HG02623 (cell line): ENCODE data around the gene TPMT.

ENCODE experiments used
- ATAC-seq: cut with Tn5 transposase; IDR thresholded peaks from one replicate; pipeline ENCODE4 v1.9.1; 2021; ENCODE audit warnings: moderate library complexity; ENCODE audit not compliant: unreplicated experiment

The TPMT gene

DNA sequence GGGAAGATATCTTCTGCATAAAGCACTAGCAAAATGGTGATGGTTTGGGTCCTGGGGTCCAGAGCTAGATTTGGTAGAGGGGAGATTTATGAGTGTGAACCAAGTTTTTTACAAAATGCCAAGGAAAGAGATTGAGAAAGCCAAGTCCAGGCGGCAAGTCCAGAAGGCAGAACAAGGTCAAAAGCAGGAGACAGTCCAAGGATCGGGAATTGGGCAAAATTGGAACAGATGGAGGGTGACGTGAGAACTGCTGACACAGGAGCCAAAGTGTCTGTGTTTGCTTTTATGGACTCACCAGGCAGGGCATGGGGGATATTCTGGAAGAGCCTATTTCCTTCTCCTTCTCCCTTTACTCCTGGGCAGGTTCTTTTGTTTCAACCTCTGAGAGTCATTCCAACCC is 36.5 kb downstream of the TPMT start:
- no peak for ATAC-seq

DNA sequence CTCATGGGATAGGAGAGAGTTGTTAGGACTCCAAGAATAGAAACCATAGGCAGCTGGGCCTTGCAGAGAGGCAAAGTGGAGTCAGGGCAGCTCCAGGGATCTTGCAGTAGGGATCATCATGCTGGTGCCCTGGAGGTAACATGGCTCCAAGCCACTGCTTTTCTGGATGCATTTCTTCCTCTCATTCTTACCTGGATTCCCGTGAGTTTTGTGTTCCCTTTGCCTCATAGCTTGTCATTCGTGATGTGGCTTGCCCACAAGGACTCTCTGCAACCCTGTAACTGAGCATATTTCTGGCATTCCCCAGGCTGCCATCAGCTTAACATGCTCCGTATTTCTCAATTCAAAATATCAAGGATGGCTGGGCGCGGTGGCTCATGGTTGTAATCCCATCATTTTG is 37.7 kb downstream of the TPMT start:
- ATAC-seq = no peak

DNA sequence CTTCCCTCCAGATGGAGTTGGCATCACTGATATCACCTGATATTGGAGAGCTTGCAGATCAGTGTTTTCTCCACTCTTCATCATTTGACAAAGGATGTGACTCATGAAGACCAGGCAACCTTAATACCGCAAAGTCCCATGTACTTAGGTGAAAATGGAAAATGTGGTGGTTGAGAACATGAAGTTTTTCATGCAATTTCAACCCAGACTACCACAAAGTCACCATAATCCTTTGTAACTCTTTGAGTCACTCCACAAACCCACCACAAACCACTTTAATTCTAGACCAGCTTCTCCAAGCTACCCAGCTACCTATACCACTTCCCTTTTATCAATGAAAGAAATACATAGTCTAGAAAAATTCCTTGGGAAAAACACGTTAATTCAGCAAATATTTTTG is 39.5 kb downstream of the TPMT start:
- ATAC-seq = no peak

- ATAC-seq = no peak
Observed at GRCh38 chr6:18110162-18110561, 44.7 kb downstream of the TPMT start.

GRCh38 chr6:18107061-18107460 is 47.8 kb downstream of the TPMT start:
- no peak for ATAC-seq

GRCh38 chr6:18102783-18103509 is 51.9 kb downstream of the TPMT start:
- no peak for ATAC-seq

- no peak for ATAC-seq
Observed at GRCh38 chr6:18101873-18102272, 53.0 kb downstream of the TPMT start.

DNA sequence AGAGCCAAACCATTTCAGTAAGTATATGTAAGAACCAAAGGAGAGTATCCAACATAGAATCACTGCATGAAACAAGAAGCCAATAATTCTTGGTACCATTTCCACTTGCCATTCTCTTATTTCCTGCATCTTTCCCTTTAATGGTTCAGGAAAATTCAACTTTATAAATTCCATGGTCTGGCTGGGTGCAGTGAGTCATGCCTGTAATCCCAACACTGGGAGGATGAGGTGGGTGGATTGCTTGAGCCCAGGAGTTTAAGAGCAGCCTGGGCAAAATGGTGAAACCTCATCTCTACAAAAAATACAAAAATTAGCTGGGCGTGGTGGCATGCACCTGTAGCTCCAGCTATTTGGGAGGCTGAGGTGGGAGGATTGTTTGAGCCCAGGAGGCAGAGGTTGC is 53.6 kb downstream of the TPMT start:
- no peak for ATAC-seq

DNA sequence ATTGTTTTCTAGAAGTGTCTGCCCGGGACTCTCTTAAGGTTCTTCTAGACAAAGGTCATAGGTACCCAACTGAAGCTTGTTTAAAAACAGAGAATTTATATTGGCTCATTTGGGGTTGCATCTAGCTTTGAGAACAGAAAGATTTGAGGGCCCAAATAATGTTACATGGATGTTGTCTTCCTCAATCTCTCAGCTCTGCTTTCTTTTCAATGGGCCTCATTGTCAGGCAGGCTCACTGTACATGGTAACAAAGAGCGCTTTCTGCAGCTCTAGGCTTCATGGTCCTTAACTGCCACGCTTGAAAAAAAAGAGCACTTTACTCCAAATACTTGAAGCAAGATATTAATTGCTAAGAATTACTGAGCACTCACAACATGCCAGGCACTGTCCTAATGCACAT is 54.6 kb downstream of the TPMT start:
- no peak for ATAC-seq

DNA sequence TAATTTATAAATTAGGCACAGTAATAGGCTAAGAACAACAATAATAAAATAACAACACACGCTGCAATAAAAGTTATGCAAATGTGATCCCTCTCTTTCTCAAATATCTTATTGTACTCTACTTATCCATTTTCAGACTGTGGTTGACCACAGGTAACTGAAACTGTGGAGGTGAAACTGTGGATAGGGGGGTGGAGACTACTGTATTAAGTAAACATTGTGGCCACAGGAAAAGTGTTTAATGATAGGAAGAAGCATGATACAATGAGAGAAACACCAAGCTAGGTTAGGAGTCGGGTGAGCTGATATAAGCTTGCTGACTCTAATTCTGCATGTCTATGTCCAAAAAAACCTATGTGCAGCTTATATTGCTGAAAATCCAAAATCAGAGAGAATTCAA is 55.4 kb downstream of the TPMT start:
- no peak for ATAC-seq

DNA sequence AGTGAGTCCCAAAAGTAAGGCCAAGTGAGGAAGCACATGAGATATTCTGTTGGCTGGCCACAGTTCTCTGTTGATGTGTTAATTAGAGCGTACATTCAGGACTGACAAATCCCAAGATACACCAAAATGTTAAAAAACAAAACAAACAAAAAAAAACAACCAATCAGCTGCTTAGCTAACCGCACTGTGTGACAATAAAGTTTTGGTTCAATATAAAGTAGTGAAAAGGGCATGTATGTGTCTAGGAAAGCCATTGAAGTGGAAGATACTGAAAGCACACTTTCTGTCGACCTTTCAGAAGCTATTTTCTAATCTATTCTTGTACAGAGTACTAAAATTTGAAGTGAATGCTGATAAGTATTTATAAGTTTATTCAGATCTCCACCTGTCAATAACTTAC is 58.5 kb downstream of the TPMT start:
- ATAC-seq = no peak

- ATAC-seq = no peak
Observed at GRCh38 chr6:18091382-18091781, 63.5 kb downstream of the TPMT start.

DNA sequence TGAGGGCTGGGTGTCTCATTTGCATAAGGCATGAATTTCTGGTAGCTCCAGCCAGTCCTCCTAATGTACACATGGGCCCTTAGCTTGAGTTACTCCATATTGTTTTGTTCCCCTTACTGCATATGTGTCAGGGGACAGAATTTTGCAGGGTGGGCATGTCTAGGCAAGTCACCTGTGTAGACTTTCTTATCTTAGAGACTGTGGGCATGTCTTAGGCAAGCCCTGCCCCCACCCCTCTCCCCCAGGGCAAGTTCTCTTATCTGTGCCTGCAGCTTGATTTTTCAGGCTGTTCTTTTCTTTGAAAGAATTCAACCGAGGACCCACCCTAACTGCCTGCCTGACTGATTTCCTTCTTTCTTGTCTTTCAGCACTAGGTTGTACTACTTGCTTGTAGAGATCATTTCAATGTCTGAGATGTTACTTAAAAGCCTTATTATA is 64.5 kb downstream of the TPMT start:
- ATAC-seq = no peak

- no peak for ATAC-seq
Observed at GRCh38 chr6:18088419-18089296, 66.2 kb downstream of the TPMT start.

GRCh38 chr6:18087396-18088165 is 67.3 kb downstream of the TPMT start:
- no peak for ATAC-seq

DNA sequence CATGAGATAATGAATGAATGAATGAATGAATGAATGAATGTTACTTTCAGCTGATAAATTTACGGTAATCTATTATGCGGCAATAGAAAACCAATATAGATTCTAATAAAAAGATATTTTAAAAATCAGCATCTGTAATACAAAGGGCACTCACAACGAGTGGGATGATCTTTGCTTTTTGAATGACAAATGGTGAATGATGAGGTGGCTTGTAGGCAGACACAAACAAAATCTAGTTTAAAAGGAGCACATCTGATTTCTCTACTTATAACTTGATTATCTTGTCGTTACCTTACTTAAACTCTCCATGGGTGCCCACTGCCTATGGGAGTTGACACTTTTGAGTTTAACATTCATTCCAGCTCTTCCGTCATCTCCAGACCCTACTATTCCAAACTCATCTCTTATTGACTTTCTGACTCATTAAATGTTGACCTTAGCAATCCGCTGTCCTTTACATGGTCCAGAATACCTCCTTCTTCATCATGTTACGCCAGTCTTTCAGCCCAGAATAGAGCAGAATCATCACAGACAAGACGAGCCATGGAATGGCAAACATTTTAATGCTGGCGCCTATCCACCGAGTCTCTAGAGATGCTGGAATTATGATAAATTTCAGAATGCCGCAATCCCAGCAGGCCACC is 73.7 kb downstream of the TPMT start:
- ATAC-seq = no peak

GRCh38 chr6:18080544-18080943 is 74.3 kb downstream of the TPMT start:
- ATAC-seq = no peak

- no peak for ATAC-seq
Observed at GRCh38 chr6:18078866-18079265, 76.0 kb downstream of the TPMT start.
